Limb (tissue), 2 donors: Measurements from ENCODE around the gene SLC44A2.

Experiments
- DNase-seq, 2 donors: peaks; one replicate each; pipeline ENCODE4 v3.0.0-alpha.2; 2016; ENCODE audit errors: extremely low spot score in 2 of 2

SLC44A2 gene

DNA sequence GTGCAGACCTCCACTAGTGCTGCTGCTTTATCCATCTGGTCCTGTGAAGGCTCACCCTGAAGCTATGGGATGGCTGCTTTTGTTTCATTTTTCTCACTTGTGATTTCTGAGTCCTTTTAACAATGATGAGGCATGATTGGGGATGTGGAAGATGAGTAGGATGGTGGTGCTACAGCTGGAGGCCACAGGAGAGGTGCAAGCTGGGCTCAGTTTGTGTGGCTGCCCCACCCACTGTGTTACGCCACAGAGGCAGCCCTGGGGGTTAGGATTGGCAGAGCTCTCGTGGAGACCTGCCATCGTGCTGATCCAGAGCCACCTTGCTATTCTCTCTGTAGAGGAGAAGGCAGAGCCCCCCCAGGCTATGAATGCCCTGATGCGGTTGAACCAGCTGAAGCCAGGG, 56.3 kb downstream of the SLC44A2 start:
- no peak for DNase-seq

DNA sequence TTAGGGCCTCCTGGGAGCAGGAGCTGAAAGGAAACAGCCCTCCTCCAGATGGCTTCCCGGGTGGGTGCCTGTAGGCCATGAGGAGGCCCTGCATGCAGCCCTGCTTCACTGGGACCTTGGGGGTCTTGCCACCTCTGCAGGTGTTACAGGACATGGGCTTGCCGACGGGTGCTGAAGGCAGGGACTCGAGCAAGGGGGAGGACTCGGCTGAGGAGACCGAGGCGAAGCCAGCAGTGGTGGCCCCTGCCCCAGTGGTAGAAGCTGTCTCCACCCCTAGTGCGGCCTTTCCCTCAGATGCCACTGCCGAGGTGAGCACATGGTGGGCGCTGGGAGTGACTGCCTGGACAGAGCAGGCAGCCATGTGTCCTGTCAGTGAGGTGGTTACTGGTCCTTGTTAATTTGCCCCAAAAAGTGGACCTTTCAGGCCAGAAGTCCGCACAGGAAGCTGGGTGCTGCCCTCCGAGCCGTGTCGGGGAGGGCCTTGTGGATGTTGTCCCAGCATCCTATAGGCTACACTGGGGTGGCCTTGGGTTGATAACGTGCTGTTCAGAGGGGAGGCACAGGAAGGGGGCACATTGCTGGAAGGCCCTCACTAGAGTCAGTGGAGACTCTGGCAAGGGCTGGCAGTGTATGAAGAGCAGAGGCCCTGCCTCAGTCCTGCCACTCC, 57.2 kb downstream of the SLC44A2 start:
- no peak for DNase-seq

DNA sequence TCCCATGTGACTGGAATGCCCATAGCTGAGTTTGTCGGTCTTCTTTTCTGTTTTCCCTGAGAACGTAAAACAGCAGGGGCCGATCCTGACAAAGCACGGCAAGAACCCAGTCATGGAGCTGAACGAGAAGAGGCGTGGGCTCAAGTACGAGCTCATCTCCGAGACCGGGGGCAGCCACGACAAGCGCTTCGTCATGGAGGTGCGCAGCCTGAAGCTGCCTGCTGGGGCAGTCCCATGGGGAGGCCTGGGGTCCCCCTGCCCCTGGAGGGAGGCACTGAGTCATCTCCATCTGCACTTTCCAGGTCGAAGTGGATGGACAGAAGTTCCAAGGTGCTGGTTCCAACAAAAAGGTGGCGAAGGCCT, 57.7 kb downstream of the SLC44A2 start:
- no peak for DNase-seq

GRCh38 chr19:10683582-10683981, 58.2 kb downstream of the SLC44A2 start:
- no peak for DNase-seq

- DNase-seq = no peak
These were observed 59.9 kb downstream of the SLC44A2 start for GRCh38 chr19:10685210-10685609.

DNA sequence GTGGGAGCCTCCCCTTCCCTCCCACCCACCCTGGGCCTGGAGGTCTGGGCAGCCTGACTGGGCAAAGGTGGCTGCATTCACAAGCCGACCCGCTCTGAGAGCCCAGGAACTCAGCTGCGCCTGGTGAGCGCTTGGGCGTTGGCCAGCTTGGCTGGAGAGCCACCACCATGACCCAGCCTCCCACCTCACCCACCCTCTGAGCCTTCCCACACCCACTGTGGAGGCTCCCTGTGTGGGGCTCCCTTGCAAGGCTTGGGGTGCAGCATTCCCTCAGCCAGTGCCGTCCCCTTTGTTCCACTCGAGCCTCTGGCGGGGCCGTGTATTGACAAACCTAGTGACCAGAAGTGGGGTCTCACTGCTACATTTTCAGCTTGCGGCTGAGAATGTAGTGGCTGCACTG, 60.8 kb downstream of the SLC44A2 start:
- no peak for DNase-seq

DNA sequence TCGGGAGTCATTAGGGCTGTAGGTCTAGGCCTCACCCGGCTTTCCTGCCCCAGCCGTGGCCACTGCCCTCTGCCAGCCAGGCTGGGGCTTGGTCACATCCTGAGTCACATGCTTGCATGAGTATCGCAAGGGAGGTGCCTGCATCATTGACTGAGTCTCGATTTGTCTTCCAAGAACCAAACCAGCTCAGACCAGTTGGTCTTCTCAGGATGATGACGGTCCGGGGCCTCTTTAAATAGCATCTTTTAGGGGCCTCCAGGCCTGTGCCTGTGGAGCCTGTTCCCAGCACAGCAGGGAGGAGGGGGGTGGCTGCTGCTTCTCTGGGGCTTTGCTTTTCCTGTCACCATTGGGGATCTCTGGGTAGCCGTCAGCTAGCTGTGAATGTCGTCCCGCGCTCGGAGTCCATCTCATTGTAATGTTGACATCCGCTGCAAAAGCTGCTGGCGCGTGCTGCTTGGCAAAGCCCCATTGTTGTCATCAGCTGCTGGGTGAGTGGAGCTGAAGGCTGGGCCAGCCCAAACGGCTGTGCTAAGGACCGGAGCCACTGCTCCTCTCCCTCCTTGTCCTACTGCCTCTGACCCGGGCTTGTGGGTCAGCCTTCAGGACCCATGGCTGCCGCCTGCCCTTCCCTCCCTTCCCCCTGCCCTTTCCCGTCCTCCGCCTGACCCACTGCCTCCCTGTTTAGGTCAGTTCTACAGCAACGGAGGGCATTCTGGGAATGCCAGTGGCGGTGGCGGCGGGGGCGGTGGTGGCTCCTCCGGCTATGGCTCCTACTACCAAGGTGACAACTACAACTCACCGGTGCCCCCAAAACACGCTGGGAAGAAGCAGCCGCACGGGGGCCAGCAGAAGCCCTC, 61.5 kb downstream of the SLC44A2 start:
- DNase-seq = no peak

GRCh38 chr19:10687518-10688288, 62.4 kb downstream of the SLC44A2 start:
- no peak for DNase-seq

DNA sequence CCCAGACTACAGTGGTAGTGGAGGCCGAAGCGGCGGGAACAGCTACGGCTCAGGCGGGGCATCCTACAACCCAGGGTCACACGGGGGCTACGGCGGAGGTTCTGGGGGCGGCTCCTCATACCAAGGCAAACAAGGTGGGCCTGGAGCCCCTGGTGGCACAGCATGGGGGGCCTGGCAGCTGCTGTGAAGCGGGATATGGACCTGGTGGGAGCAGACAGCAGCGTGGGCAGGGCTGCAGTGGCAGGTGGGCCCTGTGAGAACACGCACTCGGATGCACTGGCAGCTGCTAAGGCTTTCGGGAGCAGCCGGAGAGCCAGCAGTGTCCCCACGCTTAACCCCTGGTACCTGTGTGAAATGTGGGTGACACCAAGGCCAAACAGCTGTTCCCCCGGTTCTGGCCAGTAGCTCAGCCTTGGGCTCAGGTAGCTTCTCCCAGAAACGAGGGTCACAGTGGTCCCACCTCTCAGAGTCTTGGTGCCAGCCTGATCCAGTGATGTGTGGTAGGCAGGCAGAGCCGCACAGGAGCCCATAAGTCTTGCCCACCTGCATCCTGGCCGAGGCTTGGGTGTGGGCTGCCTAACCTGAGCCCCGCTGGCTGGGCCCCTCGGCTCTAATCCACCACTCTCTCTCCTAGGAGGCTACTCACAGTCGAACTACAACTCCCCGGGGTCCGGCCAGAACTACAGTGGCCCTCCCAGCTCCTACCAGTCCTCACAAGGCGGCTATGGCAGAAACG, 63.4 kb downstream of the SLC44A2 start:
- DNase-seq = no peak

DNA sequence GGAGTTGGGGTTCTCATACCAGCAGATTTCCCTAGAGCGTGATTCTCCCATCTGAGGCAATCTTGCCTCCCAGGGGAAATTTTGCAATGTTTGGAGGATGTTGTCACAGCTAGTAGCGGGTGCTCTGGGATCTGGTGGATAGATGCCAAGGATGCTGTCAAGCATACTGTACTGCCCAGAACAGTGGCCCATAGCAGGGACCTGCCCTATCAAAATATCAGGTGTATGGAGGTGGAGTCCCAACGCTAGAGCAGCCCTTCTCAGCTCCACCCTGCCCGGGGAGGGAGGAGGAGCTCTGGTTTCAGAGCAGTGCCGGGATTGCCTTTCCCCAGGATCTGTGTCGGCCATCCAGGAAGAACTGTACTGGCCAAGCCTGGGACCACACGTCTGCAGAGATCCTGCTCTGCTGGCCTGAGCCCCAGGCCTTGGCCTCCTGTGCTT, 65.0 kb downstream of the SLC44A2 start:
- DNase-seq = no peak

GRCh38 chr19:10691178-10691881, 66.0 kb downstream of the SLC44A2 start:
- no peak for DNase-seq

DNA sequence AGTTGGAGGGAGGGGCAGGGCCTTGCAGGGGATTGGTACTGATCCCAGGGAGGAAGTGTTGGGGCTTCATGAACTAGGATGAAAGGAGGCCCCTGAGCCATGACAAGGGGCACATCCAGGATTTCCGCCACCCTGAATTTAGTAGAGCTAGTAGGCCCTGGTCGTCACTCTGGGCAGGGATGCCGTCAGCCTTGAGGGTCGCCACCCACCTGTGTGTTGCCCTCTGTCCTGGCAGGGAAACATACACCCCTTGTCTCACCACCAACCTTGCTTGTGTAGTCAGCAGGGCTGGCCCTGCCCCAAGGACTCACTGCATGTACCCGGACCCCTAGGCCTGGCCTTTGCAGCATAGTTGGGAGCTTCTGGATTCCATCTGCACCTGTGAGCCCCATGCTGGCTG, 66.5 kb downstream of the SLC44A2 start:
- no peak for DNase-seq

DNA sequence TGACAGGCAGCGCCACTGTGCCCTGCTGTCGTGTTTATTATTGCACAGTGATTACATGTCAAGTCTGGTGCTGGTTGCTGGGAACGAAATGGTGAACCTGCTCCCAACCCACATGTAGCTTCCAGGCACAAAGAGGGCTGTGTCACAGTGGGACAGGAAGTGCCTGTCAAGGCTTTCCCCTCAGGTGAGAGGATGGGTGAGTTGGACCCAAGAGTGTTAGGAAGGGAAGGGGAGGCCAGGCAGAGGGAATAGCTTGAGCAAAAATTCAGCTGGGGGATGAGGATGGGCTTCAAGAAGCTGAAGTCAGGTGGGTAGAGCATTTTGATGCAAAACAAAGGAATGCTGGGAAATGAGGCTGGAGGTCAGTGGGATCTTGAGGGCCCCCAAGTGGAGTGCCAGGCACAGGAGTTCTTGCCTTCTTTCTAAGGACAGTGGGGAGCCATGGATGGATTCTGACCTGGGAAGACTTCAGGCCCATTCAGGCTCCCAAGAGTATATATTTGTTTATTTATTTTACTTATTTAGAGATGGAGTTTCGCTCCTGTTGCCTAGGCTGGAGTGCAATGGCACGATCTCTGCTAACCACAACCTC, 67.4 kb downstream of the SLC44A2 start:
- no peak for DNase-seq
